Measurements from ENCODE around the gene TMPRSS12.

DNA sequence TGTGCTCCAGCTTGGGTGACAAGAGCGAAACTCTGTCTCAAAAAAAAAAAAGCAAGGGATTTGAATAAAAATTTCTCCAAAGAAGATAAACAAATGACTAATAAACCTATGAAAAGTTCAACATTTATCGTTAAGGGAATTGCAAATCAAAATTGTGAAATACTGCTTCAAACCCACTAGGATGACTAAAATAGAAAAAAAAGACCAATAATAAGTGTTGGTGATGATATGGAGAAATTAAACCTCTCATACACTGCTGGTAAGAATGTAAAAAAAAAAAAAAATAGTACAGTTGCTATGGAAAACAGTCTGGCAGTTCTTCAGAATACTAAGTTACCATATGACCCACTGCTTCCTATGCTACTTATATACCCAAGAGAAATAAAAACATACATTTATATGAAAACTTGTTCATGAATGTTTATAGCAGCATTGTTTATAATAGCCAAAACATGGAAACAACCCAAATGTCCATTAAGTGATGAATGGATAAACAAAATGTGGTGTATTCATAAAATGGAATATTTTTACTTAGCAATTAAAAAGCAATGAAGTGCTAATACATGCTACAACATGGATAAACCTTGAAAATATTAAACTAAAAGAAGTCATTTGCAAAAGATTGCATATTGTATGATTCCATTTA lies 39.4 kb upstream of the TMPRSS12 start:
- TF ChIP-seq EZH2 (IDR thresholded peaks at IDR 0.05; ENCODE audit: low read length, missing control alignments), result no peak
- TF ChIP-seq CTCF (conservative IDR thresholded peaks at IDR 0.05 in 1 of 2, IDR thresholded peaks at IDR 0.05 in 1 of 2; ENCODE audit: low read depth in 1 of 2, low read length in 2 of 2), result no peak
